Memory B cell (primary cell): ENCODE results near the gene MYB.
"Not testable (repeated sequence)": the region's sequence is repeated elsewhere in the genome, so short reads cannot be mapped to it uniquely, and the experiment has no call there.

Experiments used
- ATAC-seq: fragments of 150-1000 bp; cut with Tn5 transposase; 2 replicates; pipeline ENCODE4 v1.10.0; 2021; ENCODE audit warnings: low read depth, mild to moderate bottlenecking, moderate library complexity
- DNase-seq, 2 donors: peaks; one replicate each; pipeline ENCODE4 v3.0.0; 2022; ENCODE audit warnings: low spot score in 2 of 2
- H3K27ac Mint-ChIP-seq: one replicate; pipeline ENCODE4 v1.8.0; 2022; ENCODE audit warnings: mild to moderate bottlenecking, moderate library complexity, mixed read lengths
- H3K27me3 Mint-ChIP-seq: one replicate; pipeline ENCODE4 v1.8.0; 2022; ENCODE audit warnings: mixed read lengths
- H3K36me3 Mint-ChIP-seq: one replicate; pipeline ENCODE4 v1.8.0; 2022; ENCODE audit warnings: mild to moderate bottlenecking, mixed read lengths
- H3K4me1 Mint-ChIP-seq: one replicate; pipeline ENCODE4 v1.8.0; 2022; ENCODE audit warnings: mixed read lengths
- H3K4me3 Mint-ChIP-seq: one replicate; pipeline ENCODE4 v1.8.0; 2022; ENCODE audit warnings: mild to moderate bottlenecking, moderate library complexity, mixed read lengths
- H3K9me3 Mint-ChIP-seq: one replicate; pipeline ENCODE4 v1.8.0; 2022; ENCODE audit warnings: mixed read lengths

The MYB gene

DNA sequence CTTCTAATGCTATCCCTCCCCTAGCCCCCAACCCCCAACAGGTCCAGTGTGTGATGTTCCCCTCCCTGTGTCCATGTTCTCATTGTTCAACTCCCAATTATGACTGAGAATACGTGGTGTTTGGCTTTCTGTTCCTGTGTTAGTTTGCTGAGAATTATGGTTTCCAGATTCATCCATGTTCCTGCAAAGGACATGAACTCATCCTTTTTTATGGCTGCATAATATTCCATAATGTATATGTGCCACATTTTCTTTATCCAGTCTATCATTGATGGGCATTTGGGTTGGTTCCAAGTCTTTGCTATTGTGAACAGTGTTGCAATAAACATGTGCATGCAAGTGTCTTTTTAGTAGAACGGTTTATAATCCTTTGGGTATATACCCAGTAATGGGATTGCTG lies 30.6 kb upstream of the MYB start:
- DNase-seq, H3K27ac Mint-ChIP-seq, ATAC-seq, H3K36me3 Mint-ChIP-seq, H3K27me3 Mint-ChIP-seq, H3K9me3 Mint-ChIP-seq, H3K4me1 Mint-ChIP-seq, H3K4me3 Mint-ChIP-seq: not testable (repeated sequence)

GRCh38 chr6:135154125-135154524 lies 27.0 kb upstream of the MYB start:
- not testable (repeated sequence) for ATAC-seq, H3K27ac Mint-ChIP-seq, H3K4me3 Mint-ChIP-seq, DNase-seq, H3K4me1 Mint-ChIP-seq, H3K27me3 Mint-ChIP-seq, H3K9me3 Mint-ChIP-seq, H3K36me3 Mint-ChIP-seq

DNA sequence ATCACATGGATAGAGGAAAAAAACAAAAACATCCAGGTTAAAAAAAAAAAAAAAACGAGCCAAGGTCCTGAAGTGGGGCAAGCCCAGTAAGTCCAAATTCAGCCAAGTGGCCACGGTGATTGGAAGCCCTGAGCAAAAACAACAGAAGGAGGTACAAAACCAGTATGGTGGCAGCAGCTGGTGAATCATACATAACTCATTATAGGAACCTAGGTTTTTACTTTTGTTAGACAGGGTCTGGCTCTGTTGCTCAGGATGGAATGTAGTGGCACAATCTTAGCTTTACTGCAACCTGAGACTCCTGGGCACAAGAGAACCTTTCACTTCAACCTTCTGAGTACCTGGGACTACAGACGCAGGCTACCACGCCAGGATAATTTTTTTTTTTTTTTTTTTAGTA lies 22.7 kb upstream of the MYB start:
- Mint-ChIP-seq H3K27me3 (peaks cover 16% of the 10 kb centered on the region), H3K9me3 (no peaks in the 10 kb centered on the region), H3K36me3 (no peaks in the 10 kb centered on the region), H3K27ac (no peak overlapping the region), H3K4me1 (peaks cover 2% of the 10 kb centered on the region), H3K4me3 (no peak overlapping the region)
- ATAC-seq (no peak), DNase-seq (no peak)

DNA sequence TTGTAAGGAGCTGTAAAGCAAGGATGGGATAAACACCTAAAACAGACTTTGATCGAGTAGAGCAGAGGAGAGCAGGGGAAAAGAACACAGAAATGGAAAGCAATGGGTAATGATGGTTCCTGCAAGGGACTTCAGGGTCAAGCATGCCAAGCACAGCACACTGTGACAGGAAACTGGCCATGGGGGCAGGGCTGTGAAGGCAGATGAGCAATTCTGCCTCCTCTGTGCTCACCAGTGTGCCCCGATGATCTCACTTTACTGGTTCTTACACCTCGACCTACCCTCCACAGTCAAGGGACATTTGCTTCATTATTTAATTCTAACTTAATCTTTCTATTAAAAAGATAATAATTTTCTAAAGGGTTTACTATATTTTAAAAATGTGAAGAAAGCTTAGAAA lies 21.6 kb upstream of the MYB start:
- H3K27ac Mint-ChIP-seq, result no peak overlapping the region
- DNase-seq, result no peak
- H3K4me3 Mint-ChIP-seq, result no peak overlapping the region

DNA sequence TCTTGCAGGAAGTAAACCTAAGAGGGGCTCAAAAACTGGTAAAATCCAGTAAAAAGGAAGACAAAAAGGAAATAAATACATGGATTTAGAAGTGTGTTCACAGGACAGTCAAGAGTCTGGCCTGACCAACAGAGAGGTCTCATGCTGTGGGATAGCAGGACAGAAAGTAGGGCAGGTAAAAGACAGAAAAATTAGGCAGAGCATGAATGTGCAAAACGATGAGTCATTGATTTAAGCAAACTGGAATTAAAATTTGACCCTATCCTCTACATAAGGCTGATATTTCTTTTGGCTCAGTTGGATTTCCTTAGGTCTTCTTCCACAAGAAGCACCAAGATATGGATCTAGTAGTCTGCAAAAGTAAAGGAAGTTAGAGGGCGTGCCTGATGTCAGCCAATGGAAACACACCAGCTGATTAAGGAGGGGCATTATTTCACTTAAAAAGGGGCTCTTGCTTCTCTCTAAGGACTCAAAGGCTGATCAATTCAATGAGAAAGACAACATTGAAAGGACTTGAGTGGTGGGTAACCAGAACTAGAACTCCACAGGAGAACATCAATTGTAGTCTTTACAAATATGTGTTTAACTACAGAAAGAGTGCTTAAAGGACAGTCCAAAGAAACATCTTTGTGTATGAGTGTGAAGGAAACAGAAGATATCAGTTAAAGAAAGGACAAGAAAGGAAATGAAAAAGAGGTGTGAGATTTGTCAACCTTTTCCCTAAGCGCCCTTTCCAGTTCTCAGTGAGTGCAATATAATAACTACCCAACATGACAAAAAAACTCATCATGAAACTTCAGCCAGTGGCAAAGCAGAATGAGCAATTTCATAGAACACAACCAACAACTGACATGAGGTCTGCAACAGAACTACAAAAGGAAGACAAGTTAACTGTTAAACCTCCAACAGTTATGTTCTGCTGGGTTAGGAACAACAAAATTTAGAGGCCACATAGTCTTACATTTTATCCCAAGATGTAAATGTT lies 19.4 kb upstream of the MYB start:
- DNase-seq, result no peak
- peaks cover 5% of the 10 kb centered on the region for H3K4me1 Mint-ChIP-seq
- H3K36me3 Mint-ChIP-seq, result no peaks in the 10 kb centered on the region
- H3K27me3 Mint-ChIP-seq, result peaks cover 16% of the 10 kb centered on the region
- H3K4me3 Mint-ChIP-seq, result no peak overlapping the region
- H3K9me3 Mint-ChIP-seq, result no peaks in the 10 kb centered on the region
- H3K27ac Mint-ChIP-seq, result no peak overlapping the region
- ATAC-seq, result no peak

More for the DNA sequence above, 21.6 kb upstream of the MYB start:
- Mint-ChIP-seq H3K4me1 (peaks cover 4% of the 10 kb centered on the region), H3K9me3 (no peaks in the 10 kb centered on the region), H3K27me3 (peaks cover 16% of the 10 kb centered on the region), H3K36me3 (no peaks in the 10 kb centered on the region)
- ATAC-seq, result no peak

- H3K4me1 Mint-ChIP-seq, result peaks cover 5% of the 10 kb centered on the region
These were observed 18.2 kb upstream of the MYB start for GRCh38 chr6:135162678-135163439.

GRCh38 chr6:135163440-135163738 lies 17.7 kb upstream of the MYB start:
- Mint-ChIP-seq H3K27ac (no peak overlapping the region), H3K27me3 (peaks cover 16% of the 10 kb centered on the region), H3K4me1 (peaks cover 5% of the 10 kb centered on the region), H3K36me3 (no peaks in the 10 kb centered on the region), H3K9me3 (no peaks in the 10 kb centered on the region), H3K4me3 (peak overlapping the region; percentile 2)
- DNase-seq, result no peak
- ATAC-seq, result peak; percentile 93

More at GRCh38 chr6:135162678-135163439, 18.2 kb upstream of the MYB start:
- peak in 1 of 2 donors; percentile 45 for DNase-seq
- Mint-ChIP-seq H3K9me3 (no peaks in the 10 kb centered on the region), H3K27ac (no peak overlapping the region), H3K4me3 (peak overlapping the region; percentile 2), H3K27me3 (peaks cover 16% of the 10 kb centered on the region), H3K36me3 (no peaks in the 10 kb centered on the region)
- ATAC-seq, result peak; percentile 23

GRCh38 chr6:135164387-135164786 lies 16.7 kb upstream of the MYB start:
- not testable (repeated sequence) for H3K4me1 Mint-ChIP-seq, ATAC-seq, H3K9me3 Mint-ChIP-seq, H3K4me3 Mint-ChIP-seq, H3K36me3 Mint-ChIP-seq, H3K27ac Mint-ChIP-seq, DNase-seq
- peaks cover 11% of the 10 kb centered on the region for H3K27me3 Mint-ChIP-seq

GRCh38 chr6:135165031-135165430 lies 16.1 kb upstream of the MYB start:
- no peak overlapping the region for H3K4me3 Mint-ChIP-seq
- H3K27ac Mint-ChIP-seq, result no peak overlapping the region
- ATAC-seq, result no peak
- H3K4me1 Mint-ChIP-seq, result peaks cover 5% of the 10 kb centered on the region
- no peaks in the 10 kb centered on the region for H3K36me3 Mint-ChIP-seq
- DNase-seq, result no peak
- no peaks in the 10 kb centered on the region for H3K9me3 Mint-ChIP-seq
- peaks cover 10% of the 10 kb centered on the region for H3K27me3 Mint-ChIP-seq

DNA sequence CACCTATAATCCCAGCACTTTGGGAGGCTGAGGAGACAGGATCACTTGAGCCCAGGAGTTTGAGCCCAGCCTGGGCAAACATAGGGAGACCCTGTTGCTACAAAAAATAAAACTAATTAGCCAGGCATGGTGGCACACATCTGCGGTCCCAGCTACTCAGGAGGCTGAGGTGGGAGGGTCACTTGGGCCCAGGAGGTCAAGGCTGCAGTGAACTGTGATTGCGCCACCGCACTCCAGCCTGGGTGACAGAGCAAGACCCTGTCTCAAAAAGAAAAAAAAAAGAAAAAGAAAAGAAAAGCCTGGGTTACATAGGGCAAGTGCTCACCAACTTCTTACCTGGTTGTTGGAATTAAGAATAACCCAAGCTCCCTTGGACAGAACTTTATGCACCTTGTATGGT lies 14.6 kb upstream of the MYB start:
- no peak for DNase-seq
- no peak overlapping the region for H3K27ac Mint-ChIP-seq
- H3K4me1 Mint-ChIP-seq, result peaks cover 5% of the 10 kb centered on the region
- no peak overlapping the region for H3K4me3 Mint-ChIP-seq
- no peak for ATAC-seq
- H3K27me3 Mint-ChIP-seq, result peaks cover 1% of the 10 kb centered on the region
- no peaks in the 10 kb centered on the region for H3K9me3 Mint-ChIP-seq
- H3K36me3 Mint-ChIP-seq, result no peaks in the 10 kb centered on the region

DNA sequence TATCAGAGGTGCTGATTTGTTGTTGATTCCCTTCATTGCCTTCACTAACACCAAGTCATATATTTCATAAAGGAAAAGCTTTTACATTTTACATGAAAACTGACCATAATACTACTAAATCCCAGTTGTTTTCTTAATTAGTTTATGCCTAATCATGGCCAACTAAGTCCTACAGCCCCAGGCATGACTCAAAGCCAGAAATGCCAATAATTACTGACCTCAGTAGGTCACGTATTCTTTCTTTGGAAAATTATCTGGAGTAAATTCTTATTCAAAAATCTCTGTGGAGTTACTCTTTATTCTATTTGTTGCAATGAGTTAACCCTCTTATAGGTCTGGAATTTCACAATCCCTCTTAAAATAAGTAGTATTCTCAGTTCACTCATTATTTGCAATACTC lies 13.5 kb upstream of the MYB start:
- peaks cover 5% of the 10 kb centered on the region for H3K4me1 Mint-ChIP-seq
- DNase-seq, result no peak
- peaks cover 1% of the 10 kb centered on the region for H3K27me3 Mint-ChIP-seq
- no peaks in the 10 kb centered on the region for H3K9me3 Mint-ChIP-seq
- ATAC-seq, result no peak
- no peak overlapping the region for H3K4me3 Mint-ChIP-seq
- H3K27ac Mint-ChIP-seq, result no peak overlapping the region
- no peaks in the 10 kb centered on the region for H3K36me3 Mint-ChIP-seq

- peaks cover 1% of the 10 kb centered on the region for H3K27me3 Mint-ChIP-seq
- DNase-seq, result no peak
- H3K36me3 Mint-ChIP-seq, result no peaks in the 10 kb centered on the region
- H3K4me1 Mint-ChIP-seq, result peaks cover 2% of the 10 kb centered on the region
- H3K27ac Mint-ChIP-seq, result no peak overlapping the region
- no peak for ATAC-seq
- H3K9me3 Mint-ChIP-seq, result no peaks in the 10 kb centered on the region
- no peak overlapping the region for H3K4me3 Mint-ChIP-seq
These were observed 12.3 kb upstream of the MYB start for GRCh38 chr6:135168766-135169165.

GRCh38 chr6:135170238-135170637 lies 10.9 kb upstream of the MYB start:
- Mint-ChIP-seq H3K4me1 (no peaks in the 10 kb centered on the region), H3K9me3 (no peaks in the 10 kb centered on the region), H3K27ac (no peak overlapping the region), H3K4me3 (no peak overlapping the region), H3K36me3 (no peaks in the 10 kb centered on the region), H3K27me3 (no peaks in the 10 kb centered on the region)
- no peak for ATAC-seq
- DNase-seq, result no peak

DNA sequence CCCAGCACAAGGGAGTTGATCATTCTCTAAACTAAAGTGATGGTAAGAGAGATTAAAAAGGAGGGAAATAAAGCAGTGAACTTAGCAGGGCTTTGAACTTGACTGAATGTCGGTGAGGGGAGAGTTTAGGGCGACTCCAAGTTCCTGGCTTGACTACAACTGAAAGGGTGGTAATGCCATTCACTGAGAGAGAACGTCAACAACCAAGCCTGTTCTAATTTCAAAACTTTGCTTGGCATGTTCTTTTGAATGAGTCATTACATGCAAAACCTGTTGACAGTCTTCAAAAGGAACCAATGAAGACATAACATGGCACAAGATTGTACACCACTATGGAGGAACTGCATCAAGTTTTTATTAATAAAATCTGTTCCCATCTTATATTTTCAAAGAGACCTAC lies 10.3 kb upstream of the MYB start:
- no peak for ATAC-seq
- Mint-ChIP-seq H3K27me3 (no peaks in the 10 kb centered on the region), H3K27ac (no peak overlapping the region), H3K4me1 (no peaks in the 10 kb centered on the region), H3K4me3 (no peak overlapping the region), H3K9me3 (no peaks in the 10 kb centered on the region), H3K36me3 (no peaks in the 10 kb centered on the region)
- DNase-seq, result no peak
